Muscle layer of colon (tissue), 2 donors: ENCODE measurements around the gene CYP17A1.
"Not testable (repeated sequence)": the region's sequence is repeated elsewhere in the genome, so short reads cannot be mapped to it uniquely, and the experiment has no call there.

Source experiments
- H3K27ac ChIP-seq: one replicate; pipeline ENCODE4 v1.7.0; 2013; ENCODE audit warnings: low read depth, mild to moderate bottlenecking, low read length, moderate library complexity
- H3K27me3 ChIP-seq, 2 donors: one replicate each; pipeline ENCODE4 v1.7.0; 2013; ENCODE audit warnings: low read length in 2 of 2, mild to moderate bottlenecking in 2 of 2; ENCODE audit not compliant: insufficient read depth in 2 of 2, control insufficient read depth in 1 of 2
- H3K36me3 ChIP-seq: one replicate; pipeline ENCODE4 v1.7.0; 2013; ENCODE audit warnings: mild to moderate bottlenecking, low read length; ENCODE audit not compliant: insufficient read depth
- H3K4me1 ChIP-seq: one replicate; pipeline ENCODE4 v1.7.0; 2013; ENCODE audit warnings: mild to moderate bottlenecking, low read length; ENCODE audit not compliant: insufficient read depth
- H3K4me3 ChIP-seq, 2 donors: one replicate each; pipeline ENCODE4 v1.7.0; 2013; ENCODE audit warnings: low read length in 2 of 2, low read depth in 1 of 2, mild to moderate bottlenecking in 1 of 2, moderate library complexity in 1 of 2
- H3K9ac ChIP-seq: one replicate; pipeline ENCODE4 v1.7.0; 2013; ENCODE audit warnings: low read length
- H3K9me3 ChIP-seq: one replicate; pipeline ENCODE4 v1.7.0; 2013; ENCODE audit warnings: mild to moderate bottlenecking, low read length
- donor health status: abdominal sarcoma.
- donor health status: Adenocarcinoma of cecum.

The CYP17A1 gene

DNA sequence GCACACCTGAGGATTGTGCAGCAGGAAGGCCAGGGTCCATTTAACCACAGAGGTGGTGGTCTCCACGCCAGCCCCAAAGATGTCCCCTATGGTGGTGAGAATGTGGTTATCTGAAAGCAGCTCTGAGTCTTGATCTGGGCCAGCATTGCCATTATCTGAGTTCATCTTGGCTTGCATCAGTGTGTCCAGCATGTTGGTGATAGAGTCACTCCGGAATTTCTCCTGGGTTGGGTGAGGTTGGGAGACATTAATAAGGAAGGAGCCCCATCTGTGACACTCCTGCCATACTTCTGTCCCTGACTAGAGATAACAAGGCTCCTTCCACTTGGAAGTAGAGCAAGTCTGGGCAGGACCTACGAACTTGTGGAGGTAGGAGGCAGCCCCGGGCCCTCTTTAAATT lies 4.2 kb downstream of the CYP17A1 start:
- H3K9ac ChIP-seq: no peak overlapping the region
- no peak overlapping the region for H3K27ac ChIP-seq
- no peaks in the 10 kb centered on the region for H3K9me3 ChIP-seq
- no peaks in the 10 kb centered on the region for H3K36me3 ChIP-seq
- no peak overlapping the region for H3K4me3 ChIP-seq
- no peaks in the 10 kb centered on the region for H3K27me3 ChIP-seq
- H3K4me1 ChIP-seq: peaks cover 7% of the 10 kb centered on the region

DNA sequence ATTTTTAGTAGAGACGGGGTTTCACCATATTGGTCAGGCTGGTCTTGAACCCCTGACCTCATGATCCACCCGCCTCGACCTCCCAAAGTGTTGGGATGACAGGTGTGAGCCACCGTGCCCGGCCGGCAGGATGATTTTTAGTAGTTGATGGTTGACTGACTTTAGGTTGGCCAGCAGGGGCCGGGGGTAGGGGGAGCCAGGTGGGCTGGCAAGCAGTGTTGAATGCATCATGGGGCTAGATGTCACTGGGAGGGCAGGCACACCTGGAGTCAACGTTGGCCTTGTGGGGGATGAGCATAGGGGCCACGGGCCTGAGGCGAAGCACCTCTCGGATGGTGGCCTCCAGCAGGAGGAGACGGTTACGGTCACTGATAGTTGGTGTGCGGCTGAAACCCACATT lies 5.0 kb downstream of the CYP17A1 start:
- Histone ChIP-seq H3K36me3 (no peaks in the 10 kb centered on the region), H3K4me1 (peaks cover 7% of the 10 kb centered on the region), H3K9ac (no peak overlapping the region), H3K27me3 (no peaks in the 10 kb centered on the region), H3K9me3 (no peaks in the 10 kb centered on the region), H3K27ac (no peak overlapping the region), H3K4me3 (no peak overlapping the region)

DNA sequence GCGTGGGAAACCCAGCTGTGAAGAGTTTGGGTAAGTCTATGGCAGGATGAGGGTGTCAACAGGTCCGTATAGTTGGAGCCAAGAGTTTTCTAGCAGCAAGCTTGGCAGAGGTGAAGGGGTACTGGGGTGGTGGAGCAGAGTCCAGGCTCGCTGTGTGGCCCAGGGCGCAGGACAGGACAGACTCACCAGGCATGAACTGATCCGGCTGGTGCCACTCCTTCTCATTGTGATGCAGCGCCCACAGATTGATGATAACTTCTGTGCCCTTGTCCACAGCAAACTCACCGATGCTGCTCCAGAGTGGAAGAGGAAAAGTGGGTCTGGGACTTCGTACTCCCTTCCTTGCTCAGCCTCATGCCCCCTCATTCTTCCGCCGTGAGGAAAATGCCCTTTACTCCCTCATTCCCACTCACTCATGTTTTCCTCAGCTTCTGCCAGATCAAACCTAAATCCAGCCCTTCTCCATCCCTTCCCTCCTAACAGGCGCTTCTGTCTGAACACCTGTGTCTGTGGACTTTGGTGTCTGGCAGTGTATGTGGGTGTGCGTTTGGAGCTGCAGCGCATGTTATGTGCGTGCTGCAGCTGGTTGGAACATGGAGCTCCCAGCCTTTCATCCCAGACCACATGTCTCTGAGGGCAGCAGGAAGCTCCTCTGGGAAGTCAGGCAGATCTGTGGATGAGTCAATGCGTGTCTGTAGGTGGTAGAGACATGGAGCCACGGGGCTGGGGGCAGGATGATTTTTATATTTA lies 5.7 kb downstream of the CYP17A1 start:
- Histone ChIP-seq H3K9ac (no peak overlapping the region), H3K4me1 (peaks cover 7% of the 10 kb centered on the region), H3K27ac (no peak overlapping the region), H3K4me3 (no peak overlapping the region), H3K27me3 (no peaks in the 10 kb centered on the region), H3K9me3 (no peaks in the 10 kb centered on the region), H3K36me3 (no peaks in the 10 kb centered on the region)

DNA sequence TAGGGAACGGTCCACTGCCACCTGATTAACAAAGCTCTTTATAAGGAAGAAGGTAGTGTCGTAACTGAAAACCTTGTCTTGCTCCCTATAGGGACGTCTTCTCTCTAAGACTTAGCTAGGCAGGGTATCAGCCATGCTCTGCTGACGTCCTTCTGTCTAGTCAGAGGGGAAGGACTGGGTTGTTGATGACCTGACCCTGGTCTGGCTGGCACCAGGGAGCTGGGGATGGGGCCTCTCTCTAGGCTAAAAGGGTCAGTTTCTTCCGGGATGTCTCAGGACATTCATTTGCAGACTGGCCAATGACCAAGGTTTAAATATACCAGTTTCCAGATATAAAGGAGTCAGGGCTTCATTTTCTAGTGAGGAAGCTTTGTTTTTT lies 9.6 kb downstream of the CYP17A1 start:
- no peaks in the 10 kb centered on the region for H3K9me3 ChIP-seq
- no peaks in the 10 kb centered on the region for H3K36me3 ChIP-seq
- no peaks in the 10 kb centered on the region for H3K27me3 ChIP-seq
- no peaks in the 10 kb centered on the region for H3K4me1 ChIP-seq
- no peak overlapping the region for H3K9ac ChIP-seq
- no peak overlapping the region for H3K27ac ChIP-seq
- H3K4me3 ChIP-seq: no peak overlapping the region

DNA sequence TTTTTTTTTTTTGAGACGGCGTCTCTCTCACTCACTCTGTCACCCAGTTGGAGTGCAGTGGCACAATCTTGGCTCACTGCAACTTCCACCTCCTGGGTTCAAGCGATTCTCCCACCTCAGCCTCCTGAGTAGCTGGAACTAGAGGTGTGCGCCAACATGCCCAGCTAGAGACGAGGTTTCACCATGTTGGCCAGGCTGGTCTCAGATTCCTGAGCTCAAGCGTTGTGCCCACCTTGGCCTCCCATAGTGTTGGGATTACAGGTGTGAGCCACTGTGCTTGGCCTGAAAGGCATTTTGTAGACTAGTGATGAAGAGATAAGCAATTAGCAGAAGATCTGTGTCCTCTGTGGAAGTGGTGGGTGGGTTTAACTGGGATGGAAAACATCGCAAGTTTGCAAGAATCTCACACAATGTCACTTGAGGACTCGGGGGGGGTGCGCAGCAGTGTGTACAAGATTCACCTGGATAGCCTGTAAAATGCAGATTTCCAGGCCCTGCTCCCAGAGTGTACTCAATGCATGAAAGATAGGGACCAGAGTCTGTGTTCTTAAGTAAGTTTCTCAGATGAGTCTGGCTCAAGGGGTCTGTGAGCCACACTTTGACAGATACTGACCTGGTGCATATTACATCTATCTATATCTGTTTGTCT lies 10.9 kb downstream of the CYP17A1 start:
- H3K9ac ChIP-seq: no peak overlapping the region
- no peak overlapping the region for H3K4me3 ChIP-seq
- H3K36me3 ChIP-seq: no peaks in the 10 kb centered on the region
- no peaks in the 10 kb centered on the region for H3K9me3 ChIP-seq
- H3K4me1 ChIP-seq: no peaks in the 10 kb centered on the region
- no peak overlapping the region for H3K27ac ChIP-seq
- no peaks in the 10 kb centered on the region for H3K27me3 ChIP-seq

DNA sequence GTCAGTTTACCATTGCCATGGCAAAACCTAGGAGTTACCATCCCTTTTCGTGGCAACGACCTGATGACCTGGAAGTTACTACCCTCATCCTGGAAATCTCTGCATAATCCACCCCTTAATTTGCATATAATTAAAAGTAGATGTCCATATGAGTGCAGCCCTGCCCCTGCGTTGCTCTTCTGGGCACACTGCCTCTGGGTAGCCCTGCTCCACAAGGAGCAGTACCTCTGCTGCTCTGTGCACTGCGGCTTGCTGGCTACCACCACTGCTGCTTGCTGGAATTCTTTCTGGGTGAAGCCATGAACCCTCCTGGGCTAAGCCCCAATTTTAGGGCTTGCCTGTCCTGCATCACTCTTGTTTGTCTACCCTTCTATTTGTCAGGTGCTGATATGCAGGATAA lies 12.5 kb downstream of the CYP17A1 start:
- H3K4me1 ChIP-seq: no peaks in the 10 kb centered on the region
- H3K4me3 ChIP-seq: no peak overlapping the region
- no peak overlapping the region for H3K9ac ChIP-seq
- no peaks in the 10 kb centered on the region for H3K36me3 ChIP-seq
- H3K9me3 ChIP-seq: no peaks in the 10 kb centered on the region
- H3K27me3 ChIP-seq: no peaks in the 10 kb centered on the region
- H3K27ac ChIP-seq: no peak overlapping the region

DNA sequence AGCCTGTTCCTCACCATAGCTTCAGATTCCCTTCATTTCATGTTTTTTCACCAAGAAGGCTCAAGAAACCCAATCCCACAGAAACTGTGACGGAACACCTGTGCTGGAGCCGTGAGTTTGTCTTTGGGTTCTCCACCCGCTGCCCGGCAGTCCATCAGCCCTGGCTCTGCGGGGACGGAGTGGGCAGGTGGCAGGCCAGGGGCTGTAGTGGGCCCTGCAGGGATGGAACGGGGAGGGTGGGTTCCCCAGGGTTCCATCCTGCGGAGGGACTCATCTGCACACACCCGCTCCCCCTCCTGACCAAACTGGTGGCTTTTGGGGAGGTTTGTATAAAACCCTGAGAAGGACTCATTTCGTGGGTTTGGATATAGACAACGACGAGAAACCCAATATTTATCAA lies 15.0 kb downstream of the CYP17A1 start:
- no peaks in the 10 kb centered on the region for H3K9me3 ChIP-seq
- no peak overlapping the region for H3K9ac ChIP-seq
- H3K27me3 ChIP-seq: no peaks in the 10 kb centered on the region
- no peak overlapping the region for H3K4me3 ChIP-seq
- H3K27ac ChIP-seq: no peak overlapping the region
- peaks cover 6% of the 10 kb centered on the region for H3K4me1 ChIP-seq
- H3K36me3 ChIP-seq: no peaks in the 10 kb centered on the region

DNA sequence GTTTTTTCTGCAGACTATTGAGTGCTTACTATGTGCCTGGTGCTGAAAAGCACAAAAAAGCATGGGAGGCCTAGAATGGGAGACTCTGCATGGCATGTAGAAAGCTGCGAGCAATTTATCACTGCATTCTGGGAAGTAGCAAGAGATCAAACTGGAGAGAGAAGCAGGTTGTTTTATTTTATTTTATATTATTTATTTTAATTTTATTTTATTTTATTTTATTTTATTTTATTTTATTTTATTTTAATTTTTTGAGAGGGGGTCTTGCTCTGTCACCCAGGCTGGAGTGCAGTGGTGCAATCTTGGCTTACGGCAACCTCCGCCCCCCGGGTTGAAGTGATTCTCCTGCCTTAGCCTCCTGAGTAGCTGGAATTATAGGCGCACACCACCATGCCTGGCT lies 17.2 kb downstream of the CYP17A1 start:
- H3K4me3 ChIP-seq, H3K9me3 ChIP-seq, H3K9ac ChIP-seq, H3K27ac ChIP-seq, H3K27me3 ChIP-seq, H3K36me3 ChIP-seq: not testable (repeated sequence)
- peaks cover 21% of the 10 kb centered on the region for H3K4me1 ChIP-seq

DNA sequence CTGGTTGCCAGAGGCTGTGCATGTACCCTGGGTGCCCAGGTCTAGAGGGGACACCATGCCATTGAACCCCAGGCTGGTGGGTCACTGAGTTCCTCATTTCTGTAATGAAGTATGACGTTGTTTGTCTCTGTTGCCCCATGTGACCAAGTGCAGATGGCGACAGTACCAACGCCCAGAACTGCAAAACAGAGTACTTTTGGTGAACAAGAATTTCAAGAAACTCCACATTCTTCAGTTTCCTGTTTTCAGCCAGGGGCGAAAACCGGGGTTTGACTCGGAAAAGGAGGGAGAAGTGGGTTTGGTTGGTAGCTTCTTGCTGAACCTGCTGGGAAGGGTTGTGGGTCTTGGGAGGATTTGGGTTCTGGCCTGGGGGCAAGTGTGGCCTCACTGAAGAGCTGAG lies 18.2 kb downstream of the CYP17A1 start:
- no peak overlapping the region for H3K4me3 ChIP-seq
- H3K9me3 ChIP-seq: no peaks in the 10 kb centered on the region
- peaks cover 25% of the 10 kb centered on the region for H3K4me1 ChIP-seq
- H3K27ac ChIP-seq: no peak overlapping the region
- peaks cover 13% of the 10 kb centered on the region for H3K36me3 ChIP-seq
- no peaks in the 10 kb centered on the region for H3K27me3 ChIP-seq
- H3K9ac ChIP-seq: no peak overlapping the region

DNA sequence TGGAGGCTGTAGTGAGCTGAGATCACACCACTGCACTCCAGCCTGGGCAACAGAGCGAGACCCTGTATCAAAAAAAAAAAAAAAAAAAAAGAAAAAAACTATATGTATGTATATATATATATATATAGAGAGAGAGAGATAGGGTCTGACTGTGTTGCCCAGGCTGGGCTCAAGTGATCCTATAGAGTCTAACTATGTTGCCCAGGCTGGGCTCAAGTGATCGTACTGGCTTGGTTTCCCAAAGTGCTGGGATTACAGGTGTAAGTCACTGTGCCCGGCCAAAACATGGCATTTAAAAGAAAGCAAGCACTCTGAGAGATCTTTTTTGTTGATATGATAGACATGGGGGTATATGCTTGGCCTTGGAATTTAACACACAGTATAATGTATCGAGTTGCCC lies 20.0 kb downstream of the CYP17A1 start:
- peaks cover 26% of the 10 kb centered on the region for H3K4me1 ChIP-seq
- H3K27ac ChIP-seq: no peak overlapping the region
- H3K9ac ChIP-seq: no peak overlapping the region
- no peaks in the 10 kb centered on the region for H3K27me3 ChIP-seq
- no peak overlapping the region for H3K4me3 ChIP-seq
- no peaks in the 10 kb centered on the region for H3K9me3 ChIP-seq
- peaks cover 32% of the 10 kb centered on the region for H3K36me3 ChIP-seq

DNA sequence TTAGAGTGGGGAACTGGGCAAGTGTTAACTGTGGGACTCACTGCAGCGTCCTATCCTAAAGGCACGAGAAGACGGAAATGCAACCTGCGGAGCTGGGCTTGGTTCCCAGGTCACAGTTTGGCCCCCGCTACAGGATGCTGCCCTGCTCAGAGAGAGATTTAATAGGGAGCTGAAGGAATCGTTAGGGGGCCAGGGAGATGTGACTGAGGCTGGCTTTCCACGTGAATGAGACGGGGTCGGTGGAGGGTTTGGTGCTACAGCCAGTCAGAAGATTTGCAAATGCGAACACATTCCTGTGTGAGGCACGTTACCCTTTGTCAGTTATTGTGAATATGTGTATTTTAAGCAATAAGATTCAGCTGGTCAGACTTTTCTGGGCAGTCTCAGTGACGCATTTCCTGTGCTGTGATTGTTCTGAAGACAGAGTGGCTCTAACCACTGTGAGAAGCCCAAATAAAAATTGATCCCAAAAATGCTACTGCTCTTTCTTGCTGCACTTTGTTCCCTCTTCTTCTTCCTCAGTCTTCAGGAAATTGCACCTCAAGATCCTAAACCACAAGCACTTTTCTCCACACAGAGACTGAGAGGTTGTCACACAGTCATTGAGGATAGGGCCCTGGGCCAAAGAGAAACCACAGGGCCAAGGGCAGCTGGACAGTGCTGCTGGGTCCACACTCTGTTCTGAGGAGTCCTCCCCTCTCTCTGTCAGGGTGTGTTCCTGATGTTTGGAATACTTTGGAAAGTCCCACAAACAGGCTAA lies 21.2 kb downstream of the CYP17A1 start:
- Histone ChIP-seq H3K9ac (peak overlapping the region; percentile 19), H3K27me3 (no peaks in the 10 kb centered on the region), H3K27ac (peak overlapping the region; percentile 74), H3K4me3 (no peak overlapping the region), H3K36me3 (peaks cover 44% of the 10 kb centered on the region), H3K9me3 (no peaks in the 10 kb centered on the region), H3K4me1 (peaks cover 26% of the 10 kb centered on the region)
